Measurements from ENCODE around the gene MPDU1.
A peak's percentile ranks its signal among the peaks of the same experiment; 100 is the strongest.
"Not testable (repeated sequence)": the region's sequence is repeated elsewhere in the genome, so short reads cannot be mapped to it uniquely, and the experiment has no call there.

MPDU1 gene

DNA sequence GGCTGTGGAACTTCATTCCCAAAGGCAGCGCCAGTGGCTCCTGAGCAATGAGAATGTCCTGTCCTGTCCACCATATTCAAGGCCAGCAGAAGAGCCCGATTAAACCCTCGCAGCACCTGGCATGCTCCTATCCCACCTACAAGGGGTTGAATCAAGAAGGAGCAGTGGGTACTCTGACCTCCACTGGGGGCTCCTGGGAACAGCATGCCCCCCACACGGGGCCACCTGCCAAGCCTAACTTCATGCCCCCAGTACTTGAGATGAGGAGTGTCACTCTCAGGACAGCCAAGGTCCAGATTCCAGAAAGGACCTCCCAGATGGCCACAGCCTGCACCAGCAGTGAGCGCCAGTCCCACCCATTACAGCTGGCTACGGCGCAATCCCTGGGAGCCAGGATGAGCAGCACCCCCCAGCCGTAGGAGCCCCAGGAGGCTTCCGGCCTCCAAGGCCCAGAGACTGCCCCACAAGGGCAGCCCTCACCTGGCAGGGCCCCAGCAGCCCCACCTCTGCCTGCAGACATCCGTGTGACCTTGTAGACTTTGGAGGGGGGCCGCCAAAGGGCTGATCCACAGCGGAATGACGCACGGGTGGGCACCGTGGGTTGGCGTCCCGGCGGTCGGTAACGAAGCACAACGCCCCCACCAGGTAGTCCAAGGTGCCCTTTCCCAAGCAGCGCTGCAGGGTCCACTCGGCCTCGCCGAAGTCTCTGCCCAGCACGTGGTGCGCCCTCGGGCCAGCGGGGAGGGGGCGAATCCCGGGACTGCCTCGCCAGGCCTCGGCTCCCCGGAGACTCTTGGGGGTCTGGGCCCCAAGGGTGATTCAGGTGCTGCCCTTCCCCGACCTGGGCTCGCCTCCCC lies 1.0 kb upstream of the MPDU1 start:
- DNase-seq: no peak

DNA sequence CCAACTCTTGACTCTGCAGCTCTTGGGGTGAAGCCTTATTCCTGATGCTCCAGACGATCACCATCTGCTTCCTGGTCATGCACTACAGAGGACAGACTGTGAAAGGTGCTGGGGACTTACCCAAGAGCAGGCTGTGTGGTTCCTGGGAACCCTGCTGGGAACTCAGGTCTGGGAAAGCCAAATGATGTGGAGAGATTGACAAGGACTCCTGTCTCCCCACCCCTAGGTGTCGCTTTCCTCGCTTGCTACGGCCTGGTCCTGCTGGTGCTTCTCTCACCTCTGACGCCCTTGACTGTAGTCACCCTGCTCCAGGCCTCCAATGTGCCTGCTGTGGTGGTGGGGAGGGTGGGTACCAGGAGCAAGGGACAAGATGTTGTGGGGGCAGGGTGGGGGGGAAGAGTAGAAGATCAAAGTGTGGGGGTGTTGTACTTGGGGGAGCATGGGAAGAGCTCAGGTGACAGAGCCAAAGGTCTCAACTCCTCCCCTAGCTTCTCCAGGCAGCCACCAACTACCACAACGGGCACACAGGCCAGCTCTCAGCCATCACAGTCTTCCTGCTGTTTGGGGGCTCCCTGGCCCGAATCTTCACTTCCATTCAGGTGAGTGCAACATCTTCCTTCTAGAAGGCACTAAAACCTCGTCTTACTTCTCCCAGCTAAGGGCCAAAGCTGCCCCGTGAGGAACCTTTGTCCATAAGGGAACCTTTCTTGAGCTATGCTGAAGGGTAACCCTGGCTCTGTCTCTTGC lies 3.2 kb downstream of the MPDU1 start:
- no peak for DNase-seq

DNA sequence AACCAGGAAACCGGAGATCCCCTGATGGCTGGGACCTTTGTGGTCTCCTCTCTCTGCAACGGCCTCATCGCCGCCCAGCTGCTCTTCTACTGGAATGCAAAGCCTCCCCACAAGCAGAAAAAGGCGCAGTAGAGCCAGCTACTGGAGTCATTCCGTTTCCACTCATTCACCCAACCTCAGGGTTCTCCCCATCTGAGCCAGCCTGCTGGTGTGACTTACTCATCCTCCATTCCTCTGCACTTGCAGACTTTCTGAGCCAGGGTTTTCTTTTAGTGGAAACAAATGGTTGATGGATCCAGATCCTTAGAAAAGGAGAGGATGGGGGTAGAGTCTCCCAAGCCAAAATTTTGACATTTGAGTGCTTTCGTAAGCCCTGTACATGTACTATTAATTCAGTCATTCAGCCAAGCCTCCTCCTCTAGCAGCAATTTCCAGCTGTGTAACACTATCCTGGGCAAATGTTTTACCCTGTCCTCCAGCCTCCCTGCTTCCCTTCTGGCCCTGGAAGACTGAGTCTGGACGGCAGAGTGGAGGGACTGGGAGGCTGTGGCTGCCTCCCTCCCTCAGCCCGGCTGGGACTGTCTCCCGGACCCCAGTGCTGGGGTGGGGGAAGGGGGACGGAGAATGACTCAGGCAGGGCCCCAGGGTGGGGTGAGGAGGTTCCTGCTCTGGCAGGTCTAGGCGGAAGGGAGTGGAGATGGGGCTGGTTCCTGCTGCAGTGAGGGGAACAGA lies 3.9 kb downstream of the MPDU1 start:
- no peak for DNase-seq

DNA sequence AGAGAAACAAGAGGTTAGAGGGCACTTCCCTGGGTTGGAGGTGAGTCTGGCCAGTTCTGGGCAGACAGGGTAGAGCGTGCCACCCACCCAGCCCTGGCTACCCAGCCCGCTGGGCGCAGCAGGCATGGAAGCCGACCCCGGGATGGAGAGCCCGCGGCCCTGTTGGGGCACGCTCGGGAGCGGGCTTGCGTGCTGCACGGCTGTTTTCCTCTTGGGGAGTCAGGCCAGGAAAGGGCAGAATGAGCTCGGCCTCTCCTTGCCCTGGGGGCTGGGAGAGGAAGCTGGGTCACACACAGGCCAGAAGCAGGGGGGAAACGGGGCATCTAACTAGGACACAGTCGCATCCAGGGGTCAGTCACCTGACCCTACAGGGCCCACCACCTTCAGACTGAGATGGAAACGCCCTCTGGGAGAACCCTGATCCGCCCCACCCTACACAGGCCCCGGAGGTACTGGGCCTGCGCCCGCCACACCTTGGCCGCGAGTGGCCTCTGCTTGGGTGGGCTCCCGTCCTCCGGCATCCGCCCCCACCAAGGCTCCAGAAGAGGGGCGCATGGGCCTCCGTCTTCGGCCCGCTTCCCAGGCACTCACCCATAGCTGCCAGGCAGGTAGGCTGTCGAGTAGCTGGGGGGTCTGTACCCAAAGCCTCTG lies 5.0 kb downstream of the MPDU1 start:
- no peak for DNase-seq

- peak; percentile 53 to 62 for DNase-seq
Measured at GRCh38 chr17:7589204-7589868, 5.7 kb downstream of the MPDU1 start.

DNA sequence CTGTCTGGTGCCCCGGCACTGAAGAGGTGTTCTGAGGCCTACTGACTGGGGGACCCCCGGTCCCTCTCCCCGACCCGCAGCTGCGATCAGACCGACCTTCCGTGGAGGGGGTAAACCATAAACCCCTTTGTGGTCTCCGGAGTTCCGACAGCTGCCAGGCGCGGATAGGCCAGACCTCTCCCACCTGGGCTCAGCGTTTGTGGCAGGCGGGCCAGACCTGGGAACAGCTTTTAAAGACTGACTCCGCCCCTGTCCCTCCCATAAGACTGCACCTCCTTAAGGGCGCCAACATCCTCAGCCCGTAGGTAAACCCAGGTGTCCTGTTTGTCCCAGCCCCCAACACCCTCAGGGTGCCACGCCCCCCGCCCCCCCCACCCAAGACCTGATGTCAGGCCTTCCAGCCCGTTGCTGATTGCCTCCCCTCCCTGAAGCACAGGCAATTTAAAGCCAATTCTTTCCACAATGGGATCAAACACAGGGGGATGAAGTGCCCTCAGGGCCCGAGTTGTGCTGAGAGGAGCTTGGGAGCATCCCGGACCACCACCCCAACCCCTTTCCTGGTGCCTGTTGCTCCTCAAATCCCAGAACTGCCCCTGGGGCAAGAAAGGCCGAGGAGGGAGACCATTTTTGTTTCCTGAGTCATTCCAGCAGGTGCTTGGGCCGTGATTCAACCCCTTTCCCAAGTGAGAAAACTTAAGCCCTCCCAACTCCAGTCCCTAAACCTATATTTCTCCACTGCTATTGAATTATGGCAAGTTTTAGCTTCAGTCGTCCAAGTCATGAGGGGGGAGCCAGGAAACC lies 6.4 kb downstream of the MPDU1 start, which contains the start of gene SOX15:
TSS of gene SOX15 (minus strand) at position 204 of the 801 bp plus-strand sequence. CDS start 418 bp downstream, outside the sequence.
- DNase-seq: no peak

- DNase-seq: no peak
Measured at GRCh38 chr17:7590743-7591142, 7.1 kb downstream of the MPDU1 start.

- DNase-seq: no peak
Measured at GRCh38 chr17:7591596-7591995, 7.9 kb downstream of the MPDU1 start.

DNA sequence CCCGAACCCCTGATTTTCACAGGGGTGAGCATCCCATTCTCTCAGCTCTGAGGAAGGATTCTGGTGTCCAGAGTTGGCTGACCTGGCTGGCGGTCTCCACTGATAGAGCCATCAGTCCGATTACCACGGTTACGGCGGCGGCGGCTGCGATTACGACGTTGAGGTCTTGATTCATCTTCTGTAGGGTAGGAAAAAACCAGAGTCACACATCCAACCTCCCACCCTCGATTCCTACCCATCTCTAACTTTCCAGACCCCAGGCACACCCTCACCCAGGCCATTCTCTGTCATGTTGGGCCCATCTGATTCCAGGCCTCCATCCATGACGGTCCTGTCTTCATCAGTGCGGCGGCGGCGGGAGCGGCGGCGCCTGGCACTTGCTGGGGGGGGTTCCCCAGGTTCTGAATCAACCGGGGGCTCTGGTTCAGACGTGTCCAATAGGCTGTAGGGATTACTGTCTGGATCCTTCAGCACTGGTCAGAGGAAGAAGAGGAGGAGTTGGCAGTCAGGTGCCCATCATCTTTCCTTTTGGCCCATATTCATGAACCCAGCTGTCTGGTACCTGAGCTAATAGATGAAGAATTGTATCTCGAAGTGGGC lies 8.9 kb downstream of the MPDU1 start:
- no peak for DNase-seq

- no peak for DNase-seq
Measured at GRCh38 chr17:7593296-7593695, 9.6 kb downstream of the MPDU1 start.

- not testable (repeated sequence) for DNase-seq
Measured at GRCh38 chr17:7597561-7597960, 13.9 kb downstream of the MPDU1 start.

GRCh38 chr17:7606280-7606679 lies 22.6 kb downstream of the MPDU1 start:
- DNase-seq: no peak

- DNase-seq: no peak
Measured at GRCh38 chr17:7610641-7611040, 27.0 kb downstream of the MPDU1 start.

DNA sequence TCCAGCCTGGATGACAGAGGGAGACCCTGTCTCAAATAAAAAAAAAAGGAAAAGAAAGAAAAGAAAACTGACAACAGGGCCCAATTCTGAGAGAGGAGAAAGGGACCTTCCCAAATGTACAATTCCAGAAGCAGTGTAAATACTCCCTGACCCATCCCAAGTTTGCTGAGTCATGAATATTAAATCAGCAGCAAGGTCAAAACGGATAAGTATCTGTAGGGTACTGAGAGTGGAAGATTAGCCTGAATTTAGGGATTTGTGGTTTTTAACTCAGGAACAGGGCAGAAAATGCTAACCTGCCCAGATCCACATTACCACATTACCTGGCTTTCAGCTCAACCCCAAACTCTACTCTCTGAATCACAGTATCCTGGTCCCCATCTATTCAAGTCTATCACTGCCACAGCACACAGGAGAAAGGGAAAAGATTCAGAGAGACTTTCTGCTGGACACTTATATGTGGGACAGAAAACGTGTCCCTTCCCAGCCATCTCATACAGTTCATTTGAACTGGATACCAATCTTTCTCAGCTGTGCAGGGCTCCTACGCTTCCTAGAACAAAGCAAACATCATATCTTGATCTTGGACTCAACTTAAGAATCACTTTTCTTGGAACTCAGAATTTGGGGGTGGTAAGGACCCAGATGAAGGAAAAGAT lies 28.1 kb downstream of the MPDU1 start:
- DNase-seq: no peak

DNA sequence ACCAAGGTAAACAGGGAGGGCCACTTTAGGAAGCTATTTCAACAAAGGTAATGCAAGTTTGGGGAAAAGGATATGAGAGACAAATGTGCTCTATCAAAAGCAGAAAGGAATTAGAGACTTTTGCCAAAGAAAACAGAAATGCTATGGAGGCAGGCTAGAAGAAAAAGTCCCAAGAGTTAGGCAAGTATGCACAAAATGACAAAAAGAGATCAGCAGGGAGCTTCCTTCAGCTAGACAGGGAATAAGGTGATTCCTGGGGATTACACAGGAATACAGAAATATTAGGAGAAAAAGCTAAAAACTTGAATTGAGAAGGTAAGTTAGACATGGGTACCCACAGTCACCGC lies 28.6 kb downstream of the MPDU1 start:
- no peak for DNase-seq

- DNase-seq: no peak
Measured at GRCh38 chr17:7613769-7614424, 30.2 kb downstream of the MPDU1 start.

- DNase-seq: peak; percentile 98 to 100
Measured at GRCh38 chr17:7614425-7615264, 31.0 kb downstream of the MPDU1 start, which contains the start of gene FXR2. TSS of gene FXR2 (minus strand) at chr17:7614897. CDS start at chr17:7614532, 365 bp downstream.

GRCh38 chr17:7615265-7615747 lies 31.7 kb downstream of the MPDU1 start:
- DNase-seq: no peak

DNA sequence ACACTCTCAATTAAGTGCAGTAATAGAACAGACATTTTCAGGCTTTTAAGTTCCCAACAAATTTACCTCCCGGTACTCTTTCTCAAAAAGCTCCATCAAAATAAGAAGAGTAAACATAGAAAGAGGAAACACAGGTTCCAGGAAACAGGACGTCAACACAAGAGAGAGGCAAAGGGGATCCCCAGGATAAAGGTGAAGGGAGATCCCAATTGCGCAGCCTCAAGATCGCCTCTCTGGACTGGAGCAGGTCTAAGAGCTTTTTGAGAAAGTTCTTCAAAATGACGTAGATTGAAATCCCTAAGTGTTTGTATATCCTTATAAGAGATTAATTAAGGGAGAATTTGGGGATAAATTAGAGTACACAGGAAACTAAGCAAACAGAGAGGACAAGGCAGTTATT lies 35.0 kb downstream of the MPDU1 start:
- DNase-seq: no peak

Data from stimulated activated CD4-positive, alpha-beta T cell treated with anti-CD3 and anti-CD28 coated beads, Interleukin-4, amount 100 ng/mL, for 4 hours (primary cell).